Glutamatergic neuron (in vitro differentiated cells): ENCODE data around the gene TNIP1. TPM values are rescaled to one million over a fixed set of nuclear protein-coding genes. Genes with fewer than 3 reads are reported as not detected.

Source experiments
- DNase-seq: peaks from one replicate; pipeline ENCODE4 v3.0.0; 2022
- H3K27ac Mint-ChIP-seq: one replicate; pipeline ENCODE4 v1.8.0; 2020; ENCODE audit warnings: mild to moderate bottlenecking, mixed read lengths, inconsistent platforms; ENCODE audit not compliant: unreplicated experiment
- H3K27me3 Mint-ChIP-seq: one replicate; pipeline ENCODE4 v1.8.0; 2020; ENCODE audit warnings: mild to moderate bottlenecking, moderate library complexity, mixed read lengths, inconsistent platforms; ENCODE audit not compliant: unreplicated experiment
- H3K36me3 Mint-ChIP-seq: one replicate; pipeline ENCODE4 v1.8.0; 2020; ENCODE audit warnings: mild to moderate bottlenecking, mixed read lengths, inconsistent platforms; ENCODE audit not compliant: unreplicated experiment
- H3K4me1 Mint-ChIP-seq: one replicate; pipeline ENCODE4 v1.8.0; 2020; ENCODE audit warnings: mild to moderate bottlenecking, low read depth, mixed read lengths, inconsistent platforms; ENCODE audit not compliant: unreplicated experiment
- H3K4me3 Mint-ChIP-seq: one replicate; pipeline ENCODE4 v1.8.0; 2020; ENCODE audit warnings: mild to moderate bottlenecking, mixed read lengths, inconsistent platforms; ENCODE audit not compliant: unreplicated experiment
- H3K9me3 Mint-ChIP-seq: one replicate; pipeline ENCODE4 v1.8.0; 2020; ENCODE audit warnings: mild to moderate bottlenecking, moderate library complexity, mixed read lengths, inconsistent platforms; ENCODE audit not compliant: unreplicated experiment
- total RNA-seq: library from RNA; stranded (reverse); fragmentation: NEBNext Ultra II Directional; extraction: Animal tissue kit (Norgen Biotek cat#: 25700); gene quantifications from one replicate; pipeline ENCODE4 v1.2.1, GENCODE V29; 2021; ENCODE audit not compliant: unreplicated experiment
- TF ChIP-seq, protein P1 (sequence below): fragments of 200-600 bp; sonication (generic); IDR thresholded peaks from one replicate; pipeline ENCODE4 v1.5.0; 2021; ENCODE audit not compliant: partially characterized antibody, unreplicated experiment

The TNIP1 gene
- total RNA-seq, 1 donor from 2014 or later = 34.1 TPM

DNA sequence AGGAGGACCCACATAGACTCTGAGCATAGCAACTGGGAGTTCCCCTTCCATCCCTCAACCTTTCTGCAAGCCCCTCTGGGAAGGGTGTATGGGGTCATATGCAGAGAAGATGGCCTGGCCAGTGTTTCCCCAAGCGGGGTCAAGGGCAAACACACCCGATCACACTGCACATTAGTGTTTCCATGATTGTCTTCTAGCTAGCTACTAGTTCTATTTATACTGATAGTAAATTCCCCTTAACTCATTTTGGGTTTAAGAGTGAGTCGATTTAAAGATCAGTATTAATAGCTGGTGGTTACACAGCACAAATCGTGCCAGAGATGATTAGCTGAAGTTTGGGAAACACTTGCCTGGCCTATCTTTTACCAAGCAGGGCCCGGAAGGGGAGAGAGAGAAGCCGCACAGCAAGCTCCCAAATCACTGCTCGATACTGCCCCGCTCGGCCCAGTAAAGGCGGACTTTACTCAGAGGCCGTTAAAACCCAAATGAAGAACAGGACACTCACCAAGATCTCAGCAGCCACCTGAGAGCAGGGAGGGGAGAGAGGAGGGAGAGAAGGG, 29.4 kb upstream of the TNIP1 start:
- DNase-seq = no peak
- H3K27ac Mint-ChIP-seq = no peak overlapping the region
- peaks cover 7% of the 10 kb centered on the region for H3K27me3 Mint-ChIP-seq
- TF ChIP-seq, protein P1, sequence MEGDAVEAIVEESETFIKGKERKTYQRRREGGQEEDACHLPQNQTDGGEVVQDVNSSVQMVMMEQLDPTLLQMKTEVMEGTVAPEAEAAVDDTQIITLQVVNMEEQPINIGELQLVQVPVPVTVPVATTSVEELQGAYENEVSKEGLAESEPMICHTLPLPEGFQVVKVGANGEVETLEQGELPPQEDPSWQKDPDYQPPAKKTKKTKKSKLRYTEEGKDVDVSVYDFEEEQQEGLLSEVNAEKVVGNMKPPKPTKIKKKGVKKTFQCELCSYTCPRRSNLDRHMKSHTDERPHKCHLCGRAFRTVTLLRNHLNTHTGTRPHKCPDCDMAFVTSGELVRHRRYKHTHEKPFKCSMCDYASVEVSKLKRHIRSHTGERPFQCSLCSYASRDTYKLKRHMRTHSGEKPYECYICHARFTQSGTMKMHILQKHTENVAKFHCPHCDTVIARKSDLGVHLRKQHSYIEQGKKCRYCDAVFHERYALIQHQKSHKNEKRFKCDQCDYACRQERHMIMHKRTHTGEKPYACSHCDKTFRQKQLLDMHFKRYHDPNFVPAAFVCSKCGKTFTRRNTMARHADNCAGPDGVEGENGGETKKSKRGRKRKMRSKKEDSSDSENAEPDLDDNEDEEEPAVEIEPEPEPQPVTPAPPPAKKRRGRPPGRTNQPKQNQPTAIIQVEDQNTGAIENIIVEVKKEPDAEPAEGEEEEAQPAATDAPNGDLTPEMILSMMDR = no peak
- no peak overlapping the region for H3K4me3 Mint-ChIP-seq
- peaks cover 3% of the 10 kb centered on the region for H3K36me3 Mint-ChIP-seq
- H3K9me3 Mint-ChIP-seq = peaks cover 6% of the 10 kb centered on the region
- peaks cover 1% of the 10 kb centered on the region for H3K4me1 Mint-ChIP-seq

DNA sequence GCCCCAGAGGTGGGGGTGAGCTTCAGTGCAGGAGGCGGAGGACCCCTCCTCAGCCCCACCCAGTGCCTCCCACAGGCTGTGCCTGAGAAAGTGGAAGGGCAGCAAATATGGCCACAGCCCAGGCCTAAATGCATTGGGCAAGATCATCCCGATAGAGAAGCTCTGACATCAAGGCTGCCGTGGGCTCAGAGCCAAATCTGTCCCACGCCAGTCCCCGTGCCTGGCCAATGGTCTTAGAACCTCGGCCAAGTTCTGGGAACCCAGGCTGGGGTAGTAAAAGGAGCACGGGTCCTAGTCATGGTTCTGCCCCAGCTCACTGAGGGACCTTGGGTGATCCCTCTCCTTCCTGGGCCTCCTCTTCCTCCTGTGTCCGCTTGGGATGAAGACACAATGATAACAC, 27.7 kb upstream of the TNIP1 start:
- Mint-ChIP-seq H3K36me3 (peaks cover 10% of the 10 kb centered on the region), H3K27me3 (peaks cover 7% of the 10 kb centered on the region), H3K4me3 (no peak overlapping the region), H3K9me3 (peaks cover 6% of the 10 kb centered on the region), H3K4me1 (no peaks in the 10 kb centered on the region), H3K27ac (no peak overlapping the region)
- DNase-seq = no peak
- TF ChIP-seq, protein P1 = no peak

DNA sequence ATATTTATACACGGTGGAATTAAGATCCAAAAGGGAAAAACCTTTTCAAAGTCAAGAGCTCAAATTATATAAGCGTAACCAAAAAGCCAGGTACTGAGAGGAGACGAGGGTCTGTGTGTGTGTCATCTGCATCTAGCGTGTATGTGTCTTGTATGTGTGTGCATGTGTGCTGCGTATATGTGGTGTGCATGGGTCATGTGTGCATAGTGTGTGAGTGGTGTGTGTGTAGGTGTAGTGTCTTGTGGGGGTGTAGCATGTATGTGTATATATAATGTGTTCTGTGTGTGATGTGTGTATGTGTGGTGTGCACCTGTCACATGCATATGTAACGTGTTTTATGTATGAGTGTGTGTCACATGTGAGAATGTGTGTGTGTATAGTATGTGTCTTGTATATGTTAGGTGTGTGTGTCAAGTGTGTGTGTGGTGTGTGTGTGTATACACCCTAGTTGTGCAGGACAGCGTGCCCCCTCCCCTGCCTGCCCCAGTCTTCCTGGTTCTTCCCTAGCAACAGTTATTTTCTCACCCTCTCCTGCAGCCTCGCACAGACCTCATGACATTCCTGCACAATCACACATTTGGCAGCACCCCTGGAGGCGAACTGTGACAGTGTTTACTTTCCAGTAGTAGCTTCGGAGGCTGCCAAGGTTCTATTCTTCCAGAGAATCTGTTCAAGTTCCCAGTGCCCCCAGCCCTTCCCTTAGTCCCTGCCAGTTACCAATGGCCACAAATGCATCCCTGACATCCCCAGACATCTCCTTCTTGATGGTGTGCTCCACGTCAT, 27.1 kb upstream of the TNIP1 start:
- Mint-ChIP-seq H3K27me3 (peaks cover 7% of the 10 kb centered on the region), H3K27ac (no peak overlapping the region), H3K4me3 (no peak overlapping the region), H3K9me3 (peaks cover 6% of the 10 kb centered on the region), H3K4me1 (no peaks in the 10 kb centered on the region), H3K36me3 (peaks cover 10% of the 10 kb centered on the region)
- TF ChIP-seq, protein P1 = no peak
- DNase-seq = no peak

- TF ChIP-seq, protein P1 = no peak
- Mint-ChIP-seq H3K36me3 (peaks cover 10% of the 10 kb centered on the region), H3K4me3 (no peak overlapping the region), H3K27ac (no peak overlapping the region), H3K9me3 (peaks cover 6% of the 10 kb centered on the region), H3K27me3 (peaks cover 7% of the 10 kb centered on the region), H3K4me1 (no peaks in the 10 kb centered on the region)
- DNase-seq = no peak
Observed at GRCh38 chr5:151107084-151107483, 26.2 kb upstream of the TNIP1 start.

- H3K4me1 Mint-ChIP-seq = no peaks in the 10 kb centered on the region
- H3K27ac Mint-ChIP-seq = no peak overlapping the region
- H3K27me3 Mint-ChIP-seq = peaks cover 10% of the 10 kb centered on the region
- peaks cover 10% of the 10 kb centered on the region for H3K36me3 Mint-ChIP-seq
- peaks cover 6% of the 10 kb centered on the region for H3K9me3 Mint-ChIP-seq
- TF ChIP-seq, protein P1 = no peak
- DNase-seq = no peak
- H3K4me3 Mint-ChIP-seq = no peak overlapping the region
Observed at GRCh38 chr5:151106509-151106908, 25.7 kb upstream of the TNIP1 start.
